Stimulated activated CD8-positive, alpha-beta memory T cell treated with anti-CD3 and anti-CD28 coated beads, Interleukin-12 subunit alpha, Interleukin-12 subunit beta, amount 100 ng/mL, for 1 hour (primary cell): ENCODE results near the gene RNF26.
A peak's percentile ranks its signal among the peaks of the same experiment; 100 is the strongest.

Experiments used
- DNase-seq: peaks from one replicate; pipeline ENCODE4 v3.0.0-alpha.2; 2020; ENCODE audit warnings: low read depth

Gene RNF26

GRCh38 chr11:119336744-119337469 lies 2.6 kb downstream of the RNF26 start:
- no peak for DNase-seq

GRCh38 chr11:119337581-119338317 lies 3.4 kb downstream of the RNF26 start:
- no peak for DNase-seq

GRCh38 chr11:119338318-119338890 lies 4.1 kb downstream of the RNF26 start:
- peak; percentile 49 for DNase-seq

- no peak for DNase-seq
These were observed 4.8 kb downstream of the RNF26 start for GRCh38 chr11:119338965-119339588.

- DNase-seq = no peak
These were observed 5.4 kb downstream of the RNF26 start for GRCh38 chr11:119339589-119340334.

- DNase-seq = no peak
These were observed 6.3 kb downstream of the RNF26 start, which contains the start of gene C1QTNF5 for GRCh38 chr11:119340335-119341221. Gene C1QTNF5, minus strand, starts transcription at chr11:119340883. Its CDS starts 486 bp downstream, at chr11:119340397.

- DNase-seq = no peak
These were observed 7.1 kb downstream of the RNF26 start for GRCh38 chr11:119341222-119342022.

- DNase-seq = no peak
These were observed 7.6 kb downstream of the RNF26 start for GRCh38 chr11:119342023-119342300.

GRCh38 chr11:119342362-119343130 lies 8.2 kb downstream of the RNF26 start:
- no peak for DNase-seq

GRCh38 chr11:119343726-119344125 lies 9.4 kb downstream of the RNF26 start:
- no peak for DNase-seq

- DNase-seq = no peak
These were observed 10.1 kb downstream of the RNF26 start for GRCh38 chr11:119344291-119345010.

GRCh38 chr11:119345685-119346084 lies 11.4 kb downstream of the RNF26 start:
- DNase-seq = no peak

- DNase-seq = no peak
These were observed 12.3 kb downstream of the RNF26 start, which contains the start of gene MFRP for GRCh38 chr11:119346605-119347004. Gene MFRP, minus strand, starts transcription at chr11:119346705. Its CDS starts 192 bp downstream, at chr11:119346513.

GRCh38 chr11:119347242-119347641 lies 12.9 kb downstream of the RNF26 start:
- DNase-seq = no peak

GRCh38 chr11:119347940-119348605 lies 13.7 kb downstream of the RNF26 start:
- no peak for DNase-seq

- DNase-seq = no peak
These were observed 16.0 kb downstream of the RNF26 start for GRCh38 chr11:119350302-119350701.

GRCh38 chr11:119351232-119351631 lies 16.9 kb downstream of the RNF26 start:
- no peak for DNase-seq

GRCh38 chr11:119352857-119353260 lies 18.5 kb downstream of the RNF26 start:
- DNase-seq = no peak
